Kidney (tissue), 14 donors: Measurements from ENCODE around the gene IGF1R. TPM values are rescaled to one million over a fixed set of nuclear protein-coding genes. Genes with fewer than 3 reads are reported as not detected.

Experiments used
- DNase-seq, 5 donors: peaks; one replicate each; pipeline ENCODE4 v3.0.0-alpha.2; 2013 to 2020
- FAIRE-seq: peaks from 2 replicates; lab custom pipeline; 2012; peaks lifted over from hg19 to GRCh38; lab: Jason Lieb, UNC
- H3K27ac ChIP-seq, 2 donors: one replicate each; pipeline ENCODE4 v1.7.0; 2013; ENCODE audit warnings: low read depth in 2 of 2, low read length in 2 of 2, inconsistent platforms in 1 of 2
- H3K27me3 ChIP-seq: one replicate; pipeline ENCODE4 v1.7.1; 2013; ENCODE audit warnings: low read length, inconsistent platforms; ENCODE audit not compliant: control insufficient read depth, insufficient read depth
- H3K36me3 ChIP-seq, 3 donors: one replicate each; pipeline versions ENCODE4 v1.7.0 to v1.7.1; 2013; ENCODE audit warnings: low read length in 3 of 3, control low read depth in 1 of 3, inconsistent platforms in 1 of 3; ENCODE audit not compliant: insufficient read depth in 3 of 3, control insufficient read depth in 2 of 3
- H3K4me1 ChIP-seq, 3 donors: one replicate each; pipeline versions ENCODE4 v1.7.0 to v1.7.1; 2013; ENCODE audit warnings: low read length in 3 of 3, inconsistent platforms in 1 of 3, low read depth in 1 of 3; ENCODE audit not compliant: control insufficient read depth in 2 of 3, insufficient read depth in 2 of 3
- H3K4me3 ChIP-seq, 3 donors: one replicate each; pipeline versions ENCODE4 v1.7.0 to v1.8.1; 2013; ENCODE audit warnings: low read length in 3 of 3, control low read depth in 1 of 3, inconsistent platforms in 1 of 3
- H3K9ac ChIP-seq, 3 donors: one replicate each; pipeline versions ENCODE4 v1.7.0 to v1.7.1; 2013; ENCODE audit warnings: low read length in 3 of 3, control low read depth in 1 of 3, inconsistent platforms in 1 of 3
- H3K9me3 ChIP-seq, 3 donors: one replicate each; pipeline versions ENCODE4 v1.7.0 to v1.7.1; 2013; ENCODE audit warnings: low read length in 3 of 3, control low read depth in 1 of 3, inconsistent platforms in 1 of 3; ENCODE audit not compliant: control insufficient read depth in 2 of 3, insufficient read depth in 1 of 3
- intact Hi-C: fragments of 100-400 bp; cut with DNase I; formaldehyde crosslinking; loops from one replicate; pipeline ENCODE4 v1.11.1; 2022
- polyA plus RNA-seq: library from polyadenylated mRNA; stranded (reverse); fragments of 350-450 nt; fragmentation: Illumina TruSeq; extraction: RNeasy Lipid Tissue Mini Kit (QIAGEN cat#74804); gene quantifications from one replicate; pipeline ENCODE4 v1.2.3, GENCODE V29; 2014; ENCODE audit warnings: low read depth, low replicate concordance; ENCODE audit not compliant: insufficient read depth
- total RNA-seq: library from RNA; stranded (reverse); fragmentation: NEBNext Ultra II Directional; extraction: Animal tissue kit (Norgen Biotek cat#: 25700); gene quantifications from one replicate; pipeline ENCODE4 v1.2.1, GENCODE V29; 2021
- TF ChIP-seq, protein P1 (sequence below): IDR thresholded peaks from 3 replicates; pipeline ENCODE4 v1.5.1; 2012; ENCODE audit warnings: mild to moderate bottlenecking, moderate library complexity, borderline replicate concordance; ENCODE audit not compliant: insufficient read depth; ENCODE audit errors: extremely low read depth
- donor health status: control.
- donor health status: control.
- donor health status: control.
- donor health status: control.
- donor health status: control.
- donor health status: DM: yes; HTN: yes; CAD: no.
- donor health status: Normal renal cell carcinoma (clear cell type).

Gene IGF1R
- total and polyA plus RNA-seq, 2 donors from 2014 or later = 6.5 to 73.2 TPM

DNA sequence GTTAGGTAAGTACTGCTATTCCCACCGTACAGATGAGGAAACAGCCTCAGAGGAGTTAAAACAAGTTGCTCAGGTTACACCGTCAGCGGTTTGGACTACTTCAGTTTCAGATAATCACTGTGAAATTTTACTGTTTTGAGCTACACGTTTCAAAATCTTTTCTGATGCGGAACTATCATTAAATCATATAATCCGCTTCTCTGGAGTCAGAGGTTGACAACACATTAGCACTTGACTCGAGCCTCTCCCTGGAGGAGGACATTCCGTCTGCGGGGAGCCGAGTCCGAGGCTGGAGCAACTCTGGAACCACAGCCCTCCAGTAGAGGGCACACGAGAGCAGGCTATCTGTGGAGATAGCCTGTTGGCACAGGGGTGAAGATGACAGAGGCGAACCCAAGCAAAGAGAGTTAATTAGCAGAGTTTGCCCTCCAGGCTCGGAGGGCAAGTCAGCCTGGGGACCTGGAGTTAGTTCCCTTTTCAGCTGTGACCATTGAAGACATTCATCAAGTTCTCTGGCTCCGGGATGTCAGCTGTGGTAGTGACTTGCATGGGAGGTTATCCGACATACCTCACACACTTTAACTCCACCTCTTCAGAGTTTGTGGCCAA lies 131.2 kb downstream of the IGF1R start:
- Histone ChIP-seq H3K27ac (peak overlapping the region; percentile 8 to 81), H3K9ac (peak overlapping the region in 1 of 3 donors; percentile 38), H3K4me1 (peaks cover 8 to 36% (median 10%) of the 10 kb centered on the region in 3 donors), H3K9me3 (no peaks in the 10 kb centered on the region), H3K27me3 (no peaks in the 10 kb centered on the region), H3K36me3 (no peaks in the 10 kb centered on the region), H3K4me3 (no peak overlapping the region)
- DNase-seq (peak; percentile 84 to 89 (median 85)), FAIRE-seq (no peak)
- TF ChIP-seq, protein P1, sequence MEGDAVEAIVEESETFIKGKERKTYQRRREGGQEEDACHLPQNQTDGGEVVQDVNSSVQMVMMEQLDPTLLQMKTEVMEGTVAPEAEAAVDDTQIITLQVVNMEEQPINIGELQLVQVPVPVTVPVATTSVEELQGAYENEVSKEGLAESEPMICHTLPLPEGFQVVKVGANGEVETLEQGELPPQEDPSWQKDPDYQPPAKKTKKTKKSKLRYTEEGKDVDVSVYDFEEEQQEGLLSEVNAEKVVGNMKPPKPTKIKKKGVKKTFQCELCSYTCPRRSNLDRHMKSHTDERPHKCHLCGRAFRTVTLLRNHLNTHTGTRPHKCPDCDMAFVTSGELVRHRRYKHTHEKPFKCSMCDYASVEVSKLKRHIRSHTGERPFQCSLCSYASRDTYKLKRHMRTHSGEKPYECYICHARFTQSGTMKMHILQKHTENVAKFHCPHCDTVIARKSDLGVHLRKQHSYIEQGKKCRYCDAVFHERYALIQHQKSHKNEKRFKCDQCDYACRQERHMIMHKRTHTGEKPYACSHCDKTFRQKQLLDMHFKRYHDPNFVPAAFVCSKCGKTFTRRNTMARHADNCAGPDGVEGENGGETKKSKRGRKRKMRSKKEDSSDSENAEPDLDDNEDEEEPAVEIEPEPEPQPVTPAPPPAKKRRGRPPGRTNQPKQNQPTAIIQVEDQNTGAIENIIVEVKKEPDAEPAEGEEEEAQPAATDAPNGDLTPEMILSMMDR = peak; percentile 83
- intact Hi-C loops = no loop called here

DNA sequence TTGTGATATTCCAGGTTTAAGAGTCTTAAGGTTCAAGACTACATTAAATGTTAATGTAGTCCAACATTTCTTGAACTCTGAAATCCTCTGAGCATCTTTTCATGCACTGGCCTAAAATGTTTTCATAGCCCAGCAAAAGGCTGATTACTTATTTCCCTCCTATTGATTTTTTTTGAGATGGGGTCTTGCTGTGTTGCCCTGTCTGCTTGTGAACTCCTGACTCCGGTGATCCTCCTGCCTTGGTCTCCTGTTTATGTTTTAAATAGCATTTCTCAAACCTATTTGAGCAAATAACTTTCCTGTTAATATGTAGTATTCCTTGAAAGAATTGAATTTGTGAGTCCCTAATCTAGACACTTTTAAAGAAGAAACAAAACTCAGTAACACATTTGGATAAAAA lies 133.5 kb downstream of the IGF1R start:
- Histone ChIP-seq H3K36me3 (no peaks in the 10 kb centered on the region), H3K4me3 (no peak overlapping the region), H3K9me3 (no peaks in the 10 kb centered on the region), H3K27ac (no peak overlapping the region), H3K4me1 (peaks cover 4 to 49% (median 17%) of the 10 kb centered on the region in 3 donors), H3K27me3 (no peaks in the 10 kb centered on the region), H3K9ac (no peak overlapping the region)
- TF ChIP-seq, protein P1 = no peak
- intact Hi-C loops = no loop called here
- DNase-seq (no peak), FAIRE-seq (no peak)

DNA sequence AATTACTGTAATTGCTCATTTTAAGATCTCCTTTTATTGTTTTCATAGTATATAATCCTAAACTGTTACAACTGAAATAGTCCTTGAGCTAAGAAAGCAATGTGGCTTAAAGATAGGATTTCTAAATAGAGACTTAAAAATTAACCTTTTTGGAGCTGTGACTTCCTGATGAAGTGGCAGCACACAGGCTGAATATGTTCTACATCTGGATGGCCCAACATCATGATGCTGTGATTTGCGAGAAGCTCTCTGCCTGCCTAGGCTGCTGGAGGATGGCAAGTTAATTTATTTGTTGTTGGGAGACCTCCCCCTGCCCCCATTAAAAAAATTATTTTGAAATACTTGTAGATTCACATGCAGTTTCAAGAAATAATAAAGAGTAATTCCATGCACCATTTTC lies 134.5 kb downstream of the IGF1R start:
- intact Hi-C loops = no loop called here
- H3K36me3 ChIP-seq = no peaks in the 10 kb centered on the region
- H3K4me1 ChIP-seq = peaks cover 0 to 52% (median 20%) of the 10 kb centered on the region in 3 donors
- TF ChIP-seq, protein P1 = no peak
- no peaks in the 10 kb centered on the region for H3K9me3 ChIP-seq
- DNase-seq (no peak), FAIRE-seq (no peak)
- H3K27me3 ChIP-seq = no peaks in the 10 kb centered on the region
- no peak overlapping the region for H3K27ac ChIP-seq
- no peak overlapping the region for H3K4me3 ChIP-seq
- no peak overlapping the region for H3K9ac ChIP-seq
